ENCODE measurements around the gene SYNCRIP.
"Not testable (repeated sequence)": the region's sequence is repeated elsewhere in the genome, so short reads cannot be mapped to it uniquely, and the experiment has no call there.

SYNCRIP gene

GRCh38 chr6:85642774-85643536 is at the start of gene SYNCRIP:
Gene SYNCRIP, minus strand, starts transcription at chr6:85642886. Its CDS starts 1,447 bp downstream, at chr6:85641439.
- DNase-seq (ENCODE audit: low spot score) = peak; percentile 98

GRCh38 chr6:85691478-85691877 is 48.8 kb upstream of the SYNCRIP start:
- no peak for DNase-seq (ENCODE audit: low spot score)

- DNase-seq (ENCODE audit: low spot score) = no peak
Observed at GRCh38 chr6:85690071-85690470, 47.4 kb upstream of the SYNCRIP start.

- DNase-seq (ENCODE audit: low spot score) = no peak
Observed at GRCh38 chr6:85685713-85686112, 43.0 kb upstream of the SYNCRIP start.

- no peak for DNase-seq (ENCODE audit: low spot score)
Observed at GRCh38 chr6:85684809-85685171, 42.1 kb upstream of the SYNCRIP start.

GRCh38 chr6:85684133-85684808 is 41.6 kb upstream of the SYNCRIP start:
- DNase-seq (ENCODE audit: low spot score) = no peak

- DNase-seq (ENCODE audit: low spot score) = not testable (repeated sequence)
Observed at GRCh38 chr6:85681899-85682298, 39.2 kb upstream of the SYNCRIP start.

- DNase-seq (ENCODE audit: low spot score) = no peak
Observed at GRCh38 chr6:85680388-85680787, 37.7 kb upstream of the SYNCRIP start.

GRCh38 chr6:85679445-85680123 is 36.9 kb upstream of the SYNCRIP start:
- no peak for DNase-seq (ENCODE audit: low spot score)

- DNase-seq (ENCODE audit: low spot score) = peak; percentile 99
Observed at GRCh38 chr6:85678602-85679444, 36.1 kb upstream of the SYNCRIP start.

GRCh38 chr6:85678026-85678601 is 35.4 kb upstream of the SYNCRIP start:
- DNase-seq (ENCODE audit: low spot score) = no peak

- DNase-seq (ENCODE audit: low spot score) = peak; percentile 38
Observed at GRCh38 chr6:85677234-85677956, 34.7 kb upstream of the SYNCRIP start.

GRCh38 chr6:85676086-85676729 is 33.5 kb upstream of the SYNCRIP start:
- peak; percentile 40 for DNase-seq (ENCODE audit: low spot score)

GRCh38 chr6:85675030-85675819 is 32.5 kb upstream of the SYNCRIP start:
- DNase-seq (ENCODE audit: low spot score) = peak; percentile 35

GRCh38 chr6:85674604-85675003 is 31.9 kb upstream of the SYNCRIP start:
- DNase-seq (ENCODE audit: low spot score) = peak; percentile 39

GRCh38 chr6:85673198-85674139 is 30.8 kb upstream of the SYNCRIP start:
- peak; percentile 26 for DNase-seq (ENCODE audit: low spot score)

GRCh38 chr6:85672623-85673022 is 29.9 kb upstream of the SYNCRIP start:
- DNase-seq (ENCODE audit: low spot score) = peak; percentile 41

- DNase-seq (ENCODE audit: low spot score) = peak; percentile 19
Observed at GRCh38 chr6:85672050-85672449, 29.4 kb upstream of the SYNCRIP start.

Measured in cerebellar cortex (tissue), 1 donor.